ENCODE measurements around the gene DNAJC21.

- TF ChIP-seq EZH2 (IDR thresholded peaks at IDR 0.05; ENCODE audit: low read length) (no peak), CTCF (optimal IDR thresholded peaks at IDR 0.05 in 1 of 3, IDR thresholded peaks at IDR 0.05 in 1 of 3, conservative IDR thresholded peaks at IDR 0.05 in 1 of 3; ENCODE audit: extremely low read depth in 1 of 3, insufficient read depth in 2 of 3, low read length in 3 of 3) (no peak)
These were observed 72.5 kb downstream of the DNAJC21 start for GRCh38 chr5:35001842-35002241.

Data from keratinocyte (primary cell).